Measurements from ENCODE around the gene FGFR1OP2. TPM values are rescaled to one million over a fixed set of nuclear protein-coding genes. Genes with fewer than 3 reads are reported as not detected.

The FGFR1OP2 gene
- total RNA-seq, 8 experiments from 2014 or later: 28.3 to 55.4 (median 44.8) TPM

DNA sequence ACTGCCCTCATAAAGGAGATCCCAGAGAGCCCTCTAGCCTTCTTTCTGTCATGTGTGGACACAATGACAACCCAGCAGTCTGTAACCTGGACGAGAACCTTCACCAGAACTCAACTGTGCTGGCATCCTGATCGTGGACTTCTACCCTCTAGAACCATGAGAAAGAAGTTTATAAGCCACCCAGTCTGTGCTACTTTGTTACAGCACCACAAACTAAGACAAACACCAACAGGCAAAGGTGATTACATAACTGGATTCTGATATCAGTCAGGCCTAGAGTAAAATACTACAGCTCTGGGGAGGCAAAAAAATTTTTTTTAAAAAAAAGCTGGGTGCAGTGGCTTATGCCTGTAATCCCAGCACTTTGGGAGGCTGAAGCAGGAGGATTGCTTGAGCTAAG lies 57.4 kb downstream of the FGFR1OP2 start:
- WGBS, 10 experiments: 20 to 100% (median 100%) methylated on average over 1 to 2 of the region's 2 CpGs; no CpG with 5 or more reads in 5 of the 10 experiments
- in situ Hi-C loops (cut with MboI; ENCODE audit: low pct_unique_long_range_greater_than_20kb in 2 of 9, low sequenced_read_pairs in 9 of 9, unreplicated experiment in 9 of 9): no loop called here

DNA sequence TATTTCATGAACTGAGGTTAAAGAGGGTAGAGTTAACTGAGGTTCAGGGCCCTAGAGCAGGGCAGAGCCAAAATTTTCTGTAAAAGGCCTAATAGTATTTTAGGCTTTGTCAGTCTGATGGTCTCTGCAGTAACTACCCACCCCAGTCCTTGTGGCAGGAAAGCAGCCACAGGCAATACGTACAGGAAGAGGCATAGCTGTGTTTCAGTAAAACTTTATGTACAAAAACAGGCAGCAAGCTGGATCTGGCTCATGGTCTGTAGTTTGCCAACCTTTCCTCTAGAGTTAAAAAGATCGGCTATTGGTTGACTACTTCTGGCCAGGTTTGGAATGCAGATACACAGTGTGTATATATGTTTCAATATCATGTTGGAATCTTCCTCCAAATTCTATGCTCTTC lies 58.7 kb downstream of the FGFR1OP2 start:
- Histone ChIP-seq H3K4me1 (replicated peaks in 1 of 2) (no peaks in the 10 kb centered on the region), H3K4me3 (no peak overlapping the region), H3K27ac (no peak overlapping the region)
- in situ Hi-C loops (cut with MboI; ENCODE audit: low pct_unique_long_range_greater_than_20kb in 2 of 9, low sequenced_read_pairs in 9 of 9, unreplicated experiment in 9 of 9): no loop called here
- WGBS, 10 experiments: 80 to 100% (median 98%) methylated on average over 1 to 2 of the region's 2 CpGs; no CpG with 5 or more reads in 4 of the 10 experiments
- no peak for ATAC-seq (replicated peaks in 6 of 8)

More for the DNA sequence above, 57.4 kb downstream of the FGFR1OP2 start:
- Histone ChIP-seq H3K4me1 (replicated peaks in 1 of 2) (no peaks in the 10 kb centered on the region), H3K4me3 (no peak overlapping the region), H3K27ac (no peak overlapping the region)
- no peak for ATAC-seq (replicated peaks in 6 of 8)

DNA sequence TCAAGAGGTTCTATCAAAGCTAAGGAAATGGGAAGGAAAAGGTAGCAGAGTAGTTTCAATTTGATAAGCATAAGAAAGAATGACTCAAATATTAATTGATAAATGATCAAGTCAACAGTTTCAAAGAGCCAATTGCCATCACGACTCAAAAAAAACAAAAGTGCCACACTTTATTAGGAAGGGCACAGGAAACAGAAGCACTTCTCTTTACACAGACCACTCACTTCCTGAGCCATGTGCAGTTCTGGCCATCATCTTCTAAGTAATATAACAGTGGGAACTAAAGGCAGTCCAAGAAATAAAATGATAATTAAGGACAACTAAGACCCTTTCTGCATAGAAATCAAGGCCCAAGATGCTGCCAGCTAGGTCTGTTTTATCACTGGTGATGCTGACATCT lies 62.7 kb downstream of the FGFR1OP2 start:
- in situ Hi-C loops (cut with MboI; ENCODE audit: low pct_unique_long_range_greater_than_20kb in 2 of 9, low sequenced_read_pairs in 9 of 9, unreplicated experiment in 9 of 9): no loop called here

DNA sequence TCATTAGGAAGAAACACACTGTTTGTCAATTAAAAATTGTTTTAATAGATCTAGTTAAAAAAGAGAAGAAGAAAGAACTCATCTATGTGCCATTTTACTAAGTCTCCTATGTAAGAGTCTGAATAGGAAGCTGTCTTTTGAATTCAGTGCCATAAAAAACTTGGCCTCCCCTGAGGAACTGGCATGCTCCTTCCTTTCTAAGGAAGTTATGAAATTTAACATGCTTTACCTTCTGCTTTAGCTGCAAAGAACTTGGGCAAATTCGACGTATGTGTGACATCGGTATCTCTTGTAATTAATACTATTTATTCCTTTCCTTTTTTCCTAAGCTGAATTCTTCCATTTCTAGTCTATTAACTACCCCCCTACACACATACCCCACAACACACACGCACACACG lies 63.4 kb downstream of the FGFR1OP2 start:
- in situ Hi-C loops (cut with MboI; ENCODE audit: low pct_unique_long_range_greater_than_20kb in 2 of 9, low sequenced_read_pairs in 9 of 9, unreplicated experiment in 9 of 9): no loop called here
- no peak for ATAC-seq (replicated peaks in 6 of 8)
- H3K4me1 ChIP-seq (replicated peaks in 1 of 2): no peaks in the 10 kb centered on the region
- 91 to 100% (median 98%) methylated on average over 1 to 5 of the region's 5 CpGs; no CpG with 5 or more reads in 1 of the 10 experiments for WGBS, 10 experiments
- no peak overlapping the region for H3K27ac ChIP-seq
- no peak overlapping the region for H3K4me3 ChIP-seq

More for the DNA sequence above, 62.7 kb downstream of the FGFR1OP2 start:
- H3K27ac ChIP-seq: no peak overlapping the region
- no peak for ATAC-seq (replicated peaks in 6 of 8)
- WGBS, 10 experiments: 57 to 100% (median 78%) methylated on average over 1 of the region's 1 CpG; no CpG with 5 or more reads in 3 of the 10 experiments
- H3K4me3 ChIP-seq: no peak overlapping the region
- no peaks in the 10 kb centered on the region for H3K4me1 ChIP-seq (replicated peaks in 1 of 2)

DNA sequence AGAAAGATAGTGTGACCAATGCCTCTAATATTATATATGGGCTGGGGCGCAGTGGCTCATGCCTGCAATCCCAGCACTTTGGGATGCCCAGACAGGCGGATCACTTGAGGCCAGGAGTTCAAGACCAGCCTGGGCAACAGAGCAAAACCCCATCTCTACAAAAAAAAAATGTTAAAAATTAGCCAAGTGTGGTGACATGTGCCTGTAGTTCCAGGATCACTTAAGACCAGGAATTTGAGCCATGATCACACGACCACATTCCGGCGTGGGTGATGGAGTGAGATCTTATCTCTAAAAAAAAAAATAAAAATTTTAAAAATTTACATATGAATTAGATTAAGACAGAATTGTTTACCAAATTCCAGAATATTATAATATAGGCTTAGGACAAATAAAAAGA lies 63.9 kb downstream of the FGFR1OP2 start:
- H3K4me1 ChIP-seq (replicated peaks in 1 of 2): no peaks in the 10 kb centered on the region
- no peak overlapping the region for H3K27ac ChIP-seq
- no peak for ATAC-seq (replicated peaks in 6 of 8)
- no peak overlapping the region for H3K4me3 ChIP-seq
- in situ Hi-C loops (cut with MboI; ENCODE audit: low pct_unique_long_range_greater_than_20kb in 2 of 9, low sequenced_read_pairs in 9 of 9, unreplicated experiment in 9 of 9): no loop called here
- WGBS, 10 experiments: 78 to 100% (median 95%) methylated on average over 1 to 5 of the region's 5 CpGs; no CpG with 5 or more reads in 1 of the 10 experiments

DNA sequence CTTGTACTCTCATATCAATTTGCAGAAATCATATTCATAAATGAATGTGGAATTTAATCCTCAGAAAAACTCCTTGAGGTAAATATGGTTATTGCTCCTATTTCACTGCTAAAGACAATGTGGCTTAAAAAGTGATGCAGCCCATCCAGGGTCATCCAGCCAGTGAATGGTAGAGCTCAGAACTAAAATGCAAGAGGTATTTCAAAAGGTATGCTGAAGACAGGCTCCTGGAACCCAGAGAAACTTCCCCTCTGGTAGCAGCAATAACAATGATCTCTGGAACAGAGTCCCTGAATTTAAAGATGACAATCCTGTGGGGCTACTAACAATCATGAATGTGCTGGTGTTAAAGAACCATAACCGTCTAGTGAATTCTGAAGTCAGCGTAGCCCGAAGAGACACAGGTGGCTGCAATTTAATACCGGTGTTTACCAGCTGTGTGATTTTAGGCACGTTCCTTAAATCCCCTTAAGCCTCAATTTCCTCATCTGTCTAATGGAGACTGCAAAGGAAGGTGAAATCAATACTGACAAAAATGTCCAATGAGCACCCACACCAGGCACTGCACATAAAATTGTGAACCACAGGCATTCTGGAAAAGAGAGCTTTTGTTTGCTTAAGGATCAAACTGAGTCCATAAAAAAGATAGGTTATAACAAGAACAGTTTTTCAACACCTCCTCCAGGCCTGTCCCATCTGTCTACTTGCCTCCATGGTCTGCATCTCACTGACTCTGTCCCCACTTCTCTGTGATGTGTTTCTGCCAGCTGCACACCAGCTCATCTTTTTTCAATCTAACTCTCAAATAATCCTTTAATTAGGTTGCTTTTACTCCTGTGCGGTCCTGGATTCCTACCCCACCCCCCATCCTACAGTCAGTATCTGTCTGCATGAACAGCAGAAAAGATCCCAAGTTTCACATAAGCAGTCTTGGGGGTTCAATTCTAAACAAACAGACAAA lies 65.4 kb downstream of the FGFR1OP2 start:
- peak in 1 of 8 experiments; percentile 37 for ATAC-seq (replicated peaks in 6 of 8)

DNA sequence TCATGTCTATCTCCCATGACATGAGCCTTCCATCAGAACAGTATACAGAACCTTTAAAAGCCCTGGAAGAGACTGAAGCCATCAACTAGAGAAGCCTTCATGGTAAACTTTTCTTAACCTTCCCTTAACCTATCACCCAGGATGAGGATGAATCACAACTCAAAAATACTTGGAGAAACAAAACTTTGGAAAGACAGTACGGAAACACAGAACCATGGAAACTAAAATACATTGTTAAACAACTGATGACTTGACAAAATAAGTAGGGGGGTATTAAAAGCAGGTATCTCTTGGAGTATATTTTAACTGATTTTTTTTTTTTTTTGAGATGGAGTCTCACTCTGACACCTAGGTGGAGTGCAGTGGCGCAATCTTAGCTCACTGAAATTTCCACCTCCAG lies 67.2 kb downstream of the FGFR1OP2 start:
- Histone ChIP-seq H3K4me3 (no peak overlapping the region), H3K4me1 (replicated peaks in 1 of 2) (peaks cover 0 to 6% of the 10 kb centered on the region in 2 donors), H3K27ac (no peak overlapping the region)
- ATAC-seq (replicated peaks in 6 of 8): no peak
- in situ Hi-C loops (cut with MboI; ENCODE audit: low pct_unique_long_range_greater_than_20kb in 2 of 9, low sequenced_read_pairs in 9 of 9, unreplicated experiment in 9 of 9): no loop called here
- WGBS, 10 experiments: 92 to 100% (median 100%) methylated on average over 1 to 2 of the region's 2 CpGs; no CpG with 5 or more reads in 2 of the 10 experiments

More for the DNA sequence above, 65.4 kb downstream of the FGFR1OP2 start:
- H3K4me3 ChIP-seq: no peak overlapping the region
- no peaks in the 10 kb centered on the region for H3K4me1 ChIP-seq (replicated peaks in 1 of 2)
- in situ Hi-C loops (cut with MboI; ENCODE audit: low pct_unique_long_range_greater_than_20kb in 2 of 9, low sequenced_read_pairs in 9 of 9, unreplicated experiment in 9 of 9): no loop called here
- no peak overlapping the region for H3K27ac ChIP-seq
- WGBS, 10 experiments: 33 to 100% (median 84%) methylated on average over 1 to 6 of the region's 6 CpGs

DNA sequence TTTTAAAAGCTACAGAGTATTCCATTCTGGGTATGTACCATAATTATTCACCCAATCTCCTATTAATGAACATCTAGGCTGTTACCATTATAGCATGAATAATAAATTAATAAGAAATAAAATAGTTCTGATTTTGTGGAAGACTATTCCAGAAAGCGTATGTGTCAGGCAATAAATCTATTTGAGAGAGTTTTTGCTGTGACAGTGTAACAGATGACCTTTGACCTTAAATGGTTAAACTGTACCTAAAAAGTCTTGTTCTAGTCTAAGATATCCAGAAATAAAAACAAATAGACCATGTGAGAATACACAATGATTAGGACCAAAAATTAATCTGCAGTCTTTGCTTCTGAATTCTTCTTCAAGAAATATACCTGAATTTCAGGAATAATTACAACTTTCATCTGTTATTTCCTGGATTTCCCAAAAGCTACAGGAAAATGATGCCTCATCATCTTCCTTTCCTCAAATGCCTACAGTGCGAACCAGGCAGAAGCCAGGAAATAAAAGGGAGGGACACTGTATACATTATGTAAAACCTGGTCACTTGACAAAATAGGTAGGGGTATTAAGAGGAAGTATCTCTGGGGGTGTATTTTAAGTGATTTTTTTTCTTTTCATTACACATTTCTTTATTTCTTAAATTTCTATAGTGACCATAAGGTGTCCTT lies 68.7 kb downstream of the FGFR1OP2 start:
- ATAC-seq (replicated peaks in 6 of 8): no peak

DNA sequence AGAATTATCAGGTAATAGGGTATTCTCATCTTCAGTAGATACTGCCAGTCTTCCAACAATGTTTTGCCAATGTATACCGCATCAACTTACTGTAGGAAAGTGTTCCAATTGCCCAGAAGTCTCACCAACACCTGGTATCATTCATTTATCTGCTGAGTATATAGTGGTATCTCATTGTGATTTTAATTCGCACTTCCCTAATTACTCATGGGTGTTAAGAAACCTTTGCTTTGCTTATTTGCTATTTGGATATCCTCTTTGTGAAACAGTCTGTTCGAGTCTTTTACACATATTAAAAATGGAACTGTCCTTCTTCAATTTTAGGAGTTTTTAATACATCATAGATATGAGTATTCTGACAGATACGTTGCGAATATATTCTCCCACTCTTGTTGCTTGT lies 69.8 kb downstream of the FGFR1OP2 start:
- in situ Hi-C loops (cut with MboI; ENCODE audit: low pct_unique_long_range_greater_than_20kb in 2 of 9, low sequenced_read_pairs in 9 of 9, unreplicated experiment in 9 of 9): no loop called here
- 72 to 98% (median 90%) methylated on average over 4 to 5 of the region's 5 CpGs for WGBS, 10 experiments
- H3K4me3 ChIP-seq: no peak overlapping the region
- ATAC-seq (replicated peaks in 6 of 8): no peak
- no peak overlapping the region for H3K27ac ChIP-seq
- peaks cover 9 to 14% of the 10 kb centered on the region in 2 donors for H3K4me1 ChIP-seq (replicated peaks in 1 of 2)

More for the DNA sequence above, 68.7 kb downstream of the FGFR1OP2 start:
- in situ Hi-C loops (cut with MboI; ENCODE audit: low pct_unique_long_range_greater_than_20kb in 2 of 9, low sequenced_read_pairs in 9 of 9, unreplicated experiment in 9 of 9): no loop called here
- 90 to 100% (median 100%) methylated on average over 1 to 2 of the region's 2 CpGs for WGBS, 10 experiments
- Histone ChIP-seq H3K4me1 (replicated peaks in 1 of 2) (peaks cover 3 to 6% of the 10 kb centered on the region in 2 donors), H3K4me3 (no peak overlapping the region), H3K27ac (no peak overlapping the region)

DNA sequence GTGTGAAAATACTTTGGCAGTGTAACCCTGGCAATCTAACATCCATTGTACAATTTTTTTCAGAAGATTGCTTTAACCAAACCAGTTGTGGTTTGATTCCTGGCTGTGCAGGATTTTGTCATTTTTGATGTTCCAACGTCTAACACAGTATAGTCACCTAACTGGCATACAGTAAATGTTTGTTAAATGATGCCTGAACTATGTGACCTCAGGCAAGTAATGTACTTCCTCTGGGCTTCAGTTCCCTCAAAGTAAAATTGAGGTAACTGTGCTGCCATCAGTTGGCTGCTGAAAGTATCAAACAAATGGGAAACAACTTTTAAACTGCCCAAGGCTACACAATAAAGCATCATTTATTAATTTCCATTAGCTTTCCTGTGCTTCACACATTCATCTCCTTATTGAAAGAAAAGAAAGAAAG lies 71.6 kb downstream of the FGFR1OP2 start:
- peaks cover 12 to 18% of the 10 kb centered on the region in 2 donors for H3K4me1 ChIP-seq (replicated peaks in 1 of 2)
- in situ Hi-C loops (cut with MboI; ENCODE audit: low pct_unique_long_range_greater_than_20kb in 2 of 9, low sequenced_read_pairs in 9 of 9, unreplicated experiment in 9 of 9): no loop called here

DNA sequence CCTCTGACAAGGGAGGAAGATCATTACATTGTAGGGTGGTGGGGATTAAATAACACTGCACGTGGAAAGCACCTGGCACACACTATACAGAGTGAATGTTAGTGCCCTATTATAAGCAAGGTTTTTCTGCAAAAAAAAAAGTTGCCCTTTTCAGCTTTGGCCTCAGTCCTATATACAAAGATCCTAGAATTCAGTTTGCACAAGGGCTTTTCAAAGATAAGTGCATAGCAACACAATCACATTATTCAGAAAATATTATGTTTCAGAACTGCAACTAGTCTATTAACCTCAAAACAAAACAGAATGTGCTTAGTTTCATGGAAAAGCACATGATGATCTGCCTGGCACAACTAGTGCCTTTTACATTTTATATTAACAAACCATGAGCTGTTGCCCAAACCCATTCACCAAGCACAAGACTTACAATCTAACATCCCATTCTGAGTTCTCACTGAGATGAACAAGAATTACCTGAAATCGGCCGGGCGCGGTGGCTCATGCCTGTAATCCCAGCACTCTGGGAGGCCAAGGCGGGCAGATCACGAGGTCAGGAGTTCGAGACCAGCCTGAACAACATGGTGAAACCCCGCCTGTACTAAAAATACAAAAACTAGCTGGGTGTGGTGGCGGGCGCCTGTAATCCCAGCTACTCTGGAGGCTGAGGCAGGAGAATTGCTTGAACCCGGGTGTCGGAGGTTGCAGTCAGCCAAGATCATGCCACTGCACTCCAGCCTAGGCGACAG lies 74.1 kb downstream of the FGFR1OP2 start:
- peaks cover 12 to 18% of the 10 kb centered on the region in 2 donors for H3K4me1 ChIP-seq (replicated peaks in 1 of 2)
- ATAC-seq (replicated peaks in 6 of 8): no peak
- peak overlapping the region in 2 of 5 donors; percentile 2 to 68 for H3K4me3 ChIP-seq
- H3K27ac ChIP-seq: no peak overlapping the region
- in situ Hi-C loops (cut with MboI; ENCODE audit: low pct_unique_long_range_greater_than_20kb in 2 of 9, low sequenced_read_pairs in 9 of 9, unreplicated experiment in 9 of 9): no loop called here
- 0 to 89% (median 85%) methylated on average over 1 to 10 of the region's 14 CpGs; no CpG with 5 or more reads in 2 of the 10 experiments for WGBS, 10 experiments

More for the DNA sequence above, 71.6 kb downstream of the FGFR1OP2 start:
- WGBS, 10 experiments: 0 to 100% (median 50%) methylated on average over 1 of the region's 1 CpG; no CpG with 5 or more reads in 4 of the 10 experiments
- no peak overlapping the region for H3K27ac ChIP-seq
- no peak overlapping the region for H3K4me3 ChIP-seq
- no peak for ATAC-seq (replicated peaks in 6 of 8)

DNA sequence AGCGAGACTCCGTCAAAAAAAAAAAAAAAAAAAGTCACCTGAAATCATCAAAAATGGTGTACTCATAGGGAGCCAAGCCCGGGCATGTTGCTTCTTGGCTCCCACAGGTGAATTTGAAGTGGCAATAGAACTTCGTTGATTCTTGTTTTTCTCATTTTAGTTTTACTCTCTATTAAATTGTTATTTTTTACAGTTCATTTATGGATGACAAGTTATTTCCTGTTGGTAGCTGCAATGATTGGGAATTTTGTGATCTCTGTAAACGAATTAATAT lies 74.6 kb downstream of the FGFR1OP2 start:
- no peak overlapping the region for H3K27ac ChIP-seq
- 0 to 82% (median 70%) methylated on average over 1 to 4 of the region's 5 CpGs; no CpG with 5 or more reads in 2 of the 10 experiments for WGBS, 10 experiments
- H3K4me1 ChIP-seq (replicated peaks in 1 of 2): peaks cover 12 to 18% of the 10 kb centered on the region in 2 donors
- in situ Hi-C loops (cut with MboI; ENCODE audit: low pct_unique_long_range_greater_than_20kb in 2 of 9, low sequenced_read_pairs in 9 of 9, unreplicated experiment in 9 of 9): no loop called here
- no peak for ATAC-seq (replicated peaks in 6 of 8)
- H3K4me3 ChIP-seq: peak overlapping the region in 2 of 5 donors; percentile 64 to 68
